WTC11 (cell line): ENCODE measurements around the gene WWC1. TPM values are rescaled to one million over a fixed set of nuclear protein-coding genes. Genes with fewer than 3 reads are reported as not detected.
A peak's percentile ranks its signal among the peaks of the same experiment; 100 is the strongest.

Source experiments
- ATAC-seq: fragments of 200-7000 bp; cut with Tn5 transposase; 2 replicates; pipeline ENCODE4 v1.10.0; 2021; ENCODE audit warnings: mild to moderate bottlenecking, moderate library complexity
- CTCF ChIA-PET: fragments of 300-600 bp; sonication (Branson Sonifier 250); formaldehyde crosslinking; loops from one replicate; lab custom pipeline; 2021; ENCODE audit warnings: antibody characterized with exemption; lab: Charles Lee
- POLR2A ChIA-PET: fragments of 350-600 bp; sonication (Branson Sonifier 250); formaldehyde crosslinking; loops from one replicate; lab custom pipeline; 2021; ENCODE audit warnings: antibody characterized with exemption; lab: Charles Lee
- DNase-seq: peaks from one replicate; pipeline ENCODE4 v3.0.0; 2021; ENCODE audit warnings: low spot score
- H3K27ac Mint-ChIP-seq: 2 replicates; pipeline ENCODE4 v1.8.0; 2021; ENCODE audit warnings: mixed read lengths
- H3K27me3 Mint-ChIP-seq: 2 replicates; pipeline ENCODE4 v1.8.0; 2021; ENCODE audit warnings: low read depth, mild to moderate bottlenecking, moderate library complexity, mixed read lengths
- H3K36me3 Mint-ChIP-seq: 2 replicates; pipeline ENCODE4 v1.8.0; 2021; ENCODE audit warnings: mixed read lengths
- H3K4me1 Mint-ChIP-seq: 2 replicates; pipeline ENCODE4 v1.8.0; 2022; ENCODE audit warnings: mixed read lengths
- H3K4me3 Mint-ChIP-seq: 2 replicates; pipeline ENCODE4 v1.8.0; 2021; ENCODE audit warnings: mild to moderate bottlenecking, moderate library complexity, mixed read lengths
- H3K9me3 Mint-ChIP-seq: 2 replicates; pipeline ENCODE4 v1.8.0; 2021; ENCODE audit warnings: mixed read lengths
- AFF4 ChIP-seq: sonication (generic); formaldehyde crosslinking; IDR thresholded peaks from 2 replicates; pipeline ENCODE4 v1.8.1; 2023; ENCODE audit warnings: mild to moderate bottlenecking, missing genetic modification reagents, borderline replicate concordance
- E2F1 ChIP-seq: sonication (generic); formaldehyde crosslinking; IDR thresholded peaks from 2 replicates; pipeline ENCODE4 v1.8.0; 2022; ENCODE audit warnings: mild to moderate bottlenecking, missing genetic modification reagents
- E2F5 ChIP-seq: sonication (generic); formaldehyde crosslinking; IDR thresholded peaks from 2 replicates; pipeline ENCODE4 v1.8.1; 2022; ENCODE audit warnings: mild to moderate bottlenecking, moderate library complexity, missing genetic modification reagents
- EMX1 ChIP-seq: fragments of 250-450 bp; sonication (Bioruptor Pico); IDR thresholded peaks from 2 replicates; pipeline ENCODE4 v1.8.0; 2021; ENCODE audit warnings: mild to moderate bottlenecking
- ESRRA ChIP-seq: sonication (generic); formaldehyde crosslinking; IDR thresholded peaks from 2 replicates; pipeline ENCODE4 v1.8.1; 2022; ENCODE audit warnings: mild to moderate bottlenecking, missing genetic modification reagents, borderline replicate concordance
- FOXK1 ChIP-seq: sonication (generic); formaldehyde crosslinking; IDR thresholded peaks from 2 replicates; pipeline ENCODE4 v1.8.0; 2022; ENCODE audit warnings: mild to moderate bottlenecking, moderate library complexity, missing genetic modification reagents
- GRHL2 ChIP-seq: fragments of 250-450 bp; sonication (Bioruptor Pico); IDR thresholded peaks from 2 replicates; pipeline ENCODE4 v1.8.0; 2022; ENCODE audit warnings: mild to moderate bottlenecking, moderate library complexity; ENCODE audit not compliant: insufficient replicate concordance, severe bottlenecking
- GTF2I ChIP-seq: fragments of 250-450 bp; sonication (Bioruptor Pico); conservative IDR thresholded peaks from 2 replicates; pipeline ENCODE4 v1.4.0; 2021; ENCODE audit warnings: mild to moderate bottlenecking
- HMGXB4 ChIP-seq: sonication (generic); formaldehyde crosslinking; IDR thresholded peaks from 2 replicates; pipeline ENCODE4 v1.8.1; 2023; ENCODE audit warnings: mild to moderate bottlenecking, moderate library complexity, missing genetic modification reagents
- KAT7 ChIP-seq: sonication (generic); formaldehyde crosslinking; IDR thresholded peaks from 2 replicates; pipeline ENCODE4 v1.8.1; 2023; ENCODE audit warnings: missing genetic modification reagents, mild to moderate bottlenecking, borderline replicate concordance
- NFATC4 ChIP-seq: fragments of 250-450 bp; sonication (Bioruptor Pico); IDR thresholded peaks from 2 replicates; pipeline ENCODE4 v1.9.0; 2021; ENCODE audit warnings: mild to moderate bottlenecking
- NFE2L1 ChIP-seq: sonication (generic); formaldehyde crosslinking; IDR thresholded peaks from 2 replicates; pipeline ENCODE4 v1.8.1; 2023; ENCODE audit warnings: missing genetic modification reagents
- NFYB ChIP-seq: sonication (generic); formaldehyde crosslinking; conservative IDR thresholded peaks from 2 replicates; pipeline ENCODE4 v1.8.0; 2022; ENCODE audit warnings: low read depth, missing genetic modification reagents
- NR3C1 ChIP-seq: sonication (generic); formaldehyde crosslinking; conservative IDR thresholded peaks from 2 replicates; pipeline ENCODE4 v1.8.1; 2023; ENCODE audit warnings: low read depth, mild to moderate bottlenecking, missing genetic modification reagents
- SOX15 ChIP-seq: fragments of 250-450 bp; sonication (Bioruptor Pico); IDR thresholded peaks from 2 replicates; pipeline ENCODE4 v1.9.0; 2021; ENCODE audit warnings: mild to moderate bottlenecking
- TEAD4 ChIP-seq: sonication (generic); formaldehyde crosslinking; IDR thresholded peaks from 2 replicates; pipeline ENCODE4 v1.8.0; 2022; ENCODE audit warnings: mild to moderate bottlenecking, missing genetic modification reagents
- ZBTB43 ChIP-seq: sonication (generic); formaldehyde crosslinking; IDR thresholded peaks from 2 replicates; pipeline ENCODE4 v1.8.1; 2023; ENCODE audit warnings: mild to moderate bottlenecking, missing genetic modification reagents
- ZMAT4 ChIP-seq: fragments of 250-450 bp; sonication (Bioruptor Pico); IDR thresholded peaks from 2 replicates; pipeline ENCODE4 v1.9.0; 2021; ENCODE audit warnings: mild to moderate bottlenecking
- ZNF138 ChIP-seq: sonication (generic); formaldehyde crosslinking; conservative IDR thresholded peaks from 2 replicates; pipeline ENCODE4 v1.8.1; 2022; ENCODE audit warnings: mild to moderate bottlenecking, moderate library complexity, missing genetic modification reagents
- ZNF281 ChIP-seq: sonication (generic); formaldehyde crosslinking; IDR thresholded peaks from 2 replicates; pipeline ENCODE4 v1.8.0; 2023; ENCODE audit warnings: mild to moderate bottlenecking, missing genetic modification reagents
- total RNA-seq: library from RNA; stranded (reverse); gene quantifications from 3 replicates; pipeline ENCODE4 v1.2.3, GENCODE V29; 2021

Gene WWC1
- total RNA-seq, 1 experiment from 2014 or later: 48.4 TPM

- TF ChIP-seq NFYB (CRISPR knock-in tag) (peak; percentile 68), HMGXB4 (no peak)
- peaks cover 84% of the 10 kb centered on the region for H3K4me1 Mint-ChIP-seq
- no peaks in the 10 kb centered on the region for H3K27me3 Mint-ChIP-seq
- POLR2A ChIA-PET: interaction anchor here (0.8 to 1.4 kb wide), 4 partner anchors 13 to 43 kb away, joined by 3 to 6 read pairs (median 3); partner anchors contain the start of gene WWC1
- H3K9me3 Mint-ChIP-seq: no peaks in the 10 kb centered on the region
- peak; percentile 87 for DNase-seq
- H3K36me3 Mint-ChIP-seq: no peaks in the 10 kb centered on the region
- H3K4me3 Mint-ChIP-seq: peak overlapping the region; percentile 27
- peak overlapping the region; percentile 98 for H3K27ac Mint-ChIP-seq
- peak; percentile 94 for ATAC-seq
- CTCF ChIA-PET: interaction anchor here (0.6 to 1.9 kb wide), 6 partner anchors 13 to 65 kb away, joined by 3 to 7 read pairs (median 4); partner anchors contain the start of gene WWC1
These were observed 43.2 kb downstream of the WWC1 start for GRCh38 chr5:168334695-168335094.

GRCh38 chr5:168337361-168337760 is 45.9 kb downstream of the WWC1 start:
- CTCF ChIA-PET: interaction anchor here (1.5 to 2.1 kb wide), 2 partner anchors 28 to 45 kb away, joined by 3 to 21 read pairs; partner anchors contain the start of gene WWC1
- H3K27me3 Mint-ChIP-seq: no peaks in the 10 kb centered on the region
- H3K4me3 Mint-ChIP-seq: no peak overlapping the region
- peaks cover 6% of the 10 kb centered on the region; the same call in 1 of the 2 replicates for H3K9me3 Mint-ChIP-seq
- POLR2A ChIA-PET: no interaction called here
- ATAC-seq (no peak), DNase-seq (no peak)
- no peak for TF ChIP-seq GTF2I (CRISPR knock-in tag)
- no peak for TF ChIP-seq EMX1 (CRISPR knock-in tag)
- no peak for TF ChIP-seq ESRRA (CRISPR knock-in tag)
- no peak for TF ChIP-seq E2F1 (CRISPR knock-in tag)
- no peak for TF ChIP-seq FOXK1 (CRISPR knock-in tag)
- no peak for TF ChIP-seq E2F5 (CRISPR knock-in tag)
- no peak for TF ChIP-seq AFF4
- no peak for TF ChIP-seq ZMAT4 (CRISPR knock-in tag)
- no peak for TF ChIP-seq ZBTB43 (CRISPR knock-in tag)
- TF ChIP-seq TEAD4: no peak
- TF ChIP-seq NR3C1 (CRISPR knock-in tag): no peak
- TF ChIP-seq SOX15 (CRISPR knock-in tag): no peak
- no peak for TF ChIP-seq NFE2L1
- TF ChIP-seq ZNF281 (CRISPR knock-in tag): no peak
- TF ChIP-seq GRHL2 (CRISPR knock-in tag): no peak
- TF ChIP-seq KAT7 (CRISPR knock-in tag): no peak
- TF ChIP-seq ZNF138 (CRISPR knock-in tag): no peak
- TF ChIP-seq NFATC4 (CRISPR knock-in tag): no peak
- H3K36me3 Mint-ChIP-seq: peaks cover 4% of the 10 kb centered on the region; the same call in 1 of the 2 replicates
- peak overlapping the region; percentile 38; the same call in 1 of the 2 replicates for H3K27ac Mint-ChIP-seq
- H3K4me1 Mint-ChIP-seq: peaks cover 69% of the 10 kb centered on the region
